GM21529 (cell line): ENCODE data around the gene BCL2L13.
A peak's percentile ranks its signal among the peaks of the same experiment; 100 is the strongest.
"Not testable (repeated sequence)": the region's sequence is repeated elsewhere in the genome, so short reads cannot be mapped to it uniquely, and the experiment has no call there.

Source experiments
- ATAC-seq: cut with Tn5 transposase; IDR thresholded peaks from one replicate; pipeline ENCODE4 v1.9.1; 2021; ENCODE audit not compliant: unreplicated experiment

Gene BCL2L13

DNA sequence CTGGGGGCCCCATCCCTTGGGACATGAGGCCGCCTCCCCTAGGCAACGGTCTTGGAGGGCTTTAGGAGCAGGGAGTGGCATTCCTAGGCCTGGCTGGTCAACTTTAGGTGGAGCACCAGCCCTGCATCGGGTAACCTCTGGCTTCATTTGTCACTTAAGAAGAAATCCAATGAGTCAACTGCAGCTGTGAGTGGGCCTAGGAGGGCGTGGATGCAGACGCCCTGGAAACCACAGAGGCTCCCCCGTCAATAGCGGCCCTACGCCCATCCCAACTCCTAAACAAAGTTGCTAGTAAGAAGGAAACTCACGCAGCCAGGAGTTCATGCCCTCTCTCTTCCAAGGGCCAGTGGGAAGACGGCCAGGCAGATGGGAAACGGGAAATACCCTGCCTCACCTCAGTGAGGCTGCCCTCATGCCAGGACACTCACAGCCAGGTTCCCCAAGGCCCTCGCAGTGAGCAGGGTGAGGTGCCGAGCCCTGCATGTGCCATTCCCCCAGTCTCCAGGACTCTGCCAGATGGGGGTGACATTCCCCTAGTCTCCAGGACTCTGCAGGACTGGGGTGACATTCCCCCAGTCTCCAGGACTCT is 114.9 kb downstream of the BCL2L13 start:
- no peak for ATAC-seq

DNA sequence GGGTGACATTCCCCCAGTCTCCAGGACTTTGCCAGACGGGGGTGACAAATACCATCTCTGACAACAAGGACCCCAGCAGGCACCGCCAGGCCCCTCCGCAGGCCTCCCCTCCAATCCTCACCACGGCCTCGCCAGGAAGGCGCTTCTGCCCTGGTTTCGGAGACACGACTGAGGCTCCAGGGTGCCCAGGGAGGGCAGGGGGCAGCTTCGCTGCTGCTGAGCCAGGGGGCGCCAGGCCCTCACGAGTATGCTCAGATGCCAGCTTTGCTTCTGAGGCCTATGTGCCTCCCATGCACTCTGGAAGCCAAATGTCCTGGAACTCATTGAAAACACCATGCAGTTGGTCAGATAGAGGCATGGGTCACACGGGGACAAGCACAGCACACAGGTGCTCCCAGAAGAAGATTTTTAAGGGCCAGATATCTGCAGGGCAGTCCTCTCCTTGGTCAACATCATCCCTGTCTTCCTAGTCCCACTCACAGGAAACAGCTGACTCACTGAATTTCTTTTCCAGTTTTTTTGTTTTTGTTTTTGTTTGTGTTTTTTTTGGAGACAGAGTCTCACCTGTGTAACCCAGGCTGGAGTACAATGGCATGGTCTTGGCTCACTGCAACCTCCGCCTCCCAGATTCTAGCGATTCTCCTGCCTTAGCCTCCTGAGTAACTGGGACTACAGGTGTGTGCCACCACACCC is 115.8 kb downstream of the BCL2L13 start:
- no peak for ATAC-seq

DNA sequence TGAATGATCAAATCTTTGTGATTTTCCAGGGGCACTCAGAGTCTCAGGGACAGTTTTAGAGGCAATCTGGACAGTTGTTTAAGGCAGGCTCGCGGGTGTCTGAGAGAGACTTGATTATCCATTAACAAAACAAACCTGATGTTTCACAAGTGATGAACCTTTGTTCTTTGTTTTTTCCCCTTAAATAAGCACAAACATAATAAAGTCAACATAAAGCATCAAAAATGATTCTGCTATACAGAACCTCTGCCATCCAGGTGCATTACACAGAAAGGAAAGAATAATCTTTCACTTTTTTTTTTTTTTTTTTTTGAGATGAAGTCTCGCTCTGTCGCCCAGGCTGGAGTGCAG is 122.6 kb downstream of the BCL2L13 start:
- ATAC-seq, result no peak

DNA sequence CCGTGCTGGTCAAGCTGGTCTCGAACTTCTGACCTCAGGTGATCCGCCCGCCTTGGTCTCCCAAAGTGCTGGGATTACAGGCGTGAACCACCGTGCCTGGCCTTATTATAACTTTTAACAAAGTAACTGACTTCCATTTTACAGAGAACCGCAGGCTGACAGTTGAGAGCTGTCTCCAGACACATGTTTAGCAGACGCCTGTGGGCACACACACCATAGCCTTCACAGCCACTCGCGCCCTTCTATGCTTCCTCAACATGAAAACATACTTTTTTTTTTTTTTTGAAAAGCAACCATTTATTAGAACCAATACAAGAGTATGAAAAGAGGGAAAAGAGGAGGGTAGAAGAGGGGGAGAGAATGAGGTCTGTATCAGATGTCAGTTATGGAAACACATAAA is 124.9 kb downstream of the BCL2L13 start:
- ATAC-seq, result not testable (repeated sequence)

DNA sequence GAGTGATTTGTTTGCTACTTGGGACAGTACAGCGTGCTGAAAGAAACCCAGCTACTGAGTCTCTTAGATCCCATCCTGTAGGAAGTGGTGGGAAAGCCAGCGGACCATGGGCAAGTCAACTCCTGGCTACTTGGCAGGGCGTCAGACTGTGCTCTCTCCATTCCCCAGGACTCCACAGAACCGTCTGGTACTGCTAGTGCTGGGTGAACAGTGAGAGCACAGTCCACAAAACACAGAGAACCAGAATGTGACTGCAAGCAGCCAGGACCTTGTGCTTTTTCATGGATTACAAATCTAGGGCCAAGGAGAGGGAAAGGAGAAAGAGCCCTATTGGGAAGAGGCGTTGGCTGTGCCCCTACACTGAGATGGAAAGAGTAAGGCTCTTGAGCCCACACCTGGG is 125.5 kb downstream of the BCL2L13 start:
- no peak for ATAC-seq

DNA sequence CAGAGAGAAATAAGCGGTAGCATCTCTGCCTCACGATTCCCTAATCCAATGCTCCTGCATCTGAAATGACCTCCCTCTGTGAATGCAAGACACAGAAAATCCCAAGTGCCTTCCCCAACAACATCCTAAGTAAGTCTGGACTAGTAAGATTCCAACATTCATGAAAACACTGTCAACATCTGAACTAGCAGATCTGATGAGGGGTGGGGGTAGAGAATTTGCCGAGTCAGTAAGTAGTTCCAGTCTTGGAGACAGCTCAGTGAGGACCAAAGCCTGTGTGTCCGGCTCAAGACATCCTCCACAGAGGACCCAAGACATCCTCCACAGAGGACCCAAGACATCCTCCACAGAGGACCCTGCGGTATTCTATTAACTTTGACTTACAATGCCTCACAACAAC is 126.3 kb downstream of the BCL2L13 start:
- ATAC-seq, result not testable (repeated sequence)

DNA sequence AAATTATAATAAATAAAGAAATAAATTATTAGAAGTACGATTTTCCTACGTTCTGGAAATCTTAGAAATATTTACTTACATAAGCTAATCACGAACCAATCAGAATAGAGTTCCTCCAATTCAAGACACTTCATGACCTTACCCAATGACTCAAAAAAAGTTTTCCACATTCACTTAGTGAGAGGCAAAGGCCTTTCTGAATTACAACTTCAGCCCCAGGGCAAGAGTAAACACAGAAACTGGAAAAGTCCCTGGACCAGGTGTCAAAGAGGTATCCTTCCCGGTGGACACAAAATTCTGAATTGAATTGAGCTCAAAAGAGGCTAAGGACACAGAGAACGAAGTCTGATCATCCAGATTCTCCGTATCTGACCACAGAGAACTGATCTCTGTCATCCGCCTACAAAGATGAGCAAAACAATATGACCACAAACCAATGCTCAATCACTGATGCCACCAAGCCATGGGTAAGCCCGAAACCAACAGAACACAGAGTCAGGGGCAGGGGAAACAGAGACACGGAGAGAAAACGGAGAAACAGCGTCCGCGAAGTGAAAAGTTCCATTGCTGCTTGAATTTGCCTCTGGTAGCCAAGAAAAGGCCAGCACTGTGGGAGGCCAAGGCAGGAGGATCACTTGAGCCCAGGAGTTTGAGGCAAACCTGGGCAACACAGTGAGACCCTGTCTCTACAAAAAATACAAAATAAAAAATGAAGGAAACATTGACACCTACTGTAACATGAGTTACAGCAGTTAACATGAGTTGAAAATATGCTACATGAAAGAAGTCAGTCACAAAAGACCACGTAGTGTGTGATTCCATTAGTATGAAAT is 128.9 kb downstream of the BCL2L13 start:
- ATAC-seq, result peak; percentile 61

DNA sequence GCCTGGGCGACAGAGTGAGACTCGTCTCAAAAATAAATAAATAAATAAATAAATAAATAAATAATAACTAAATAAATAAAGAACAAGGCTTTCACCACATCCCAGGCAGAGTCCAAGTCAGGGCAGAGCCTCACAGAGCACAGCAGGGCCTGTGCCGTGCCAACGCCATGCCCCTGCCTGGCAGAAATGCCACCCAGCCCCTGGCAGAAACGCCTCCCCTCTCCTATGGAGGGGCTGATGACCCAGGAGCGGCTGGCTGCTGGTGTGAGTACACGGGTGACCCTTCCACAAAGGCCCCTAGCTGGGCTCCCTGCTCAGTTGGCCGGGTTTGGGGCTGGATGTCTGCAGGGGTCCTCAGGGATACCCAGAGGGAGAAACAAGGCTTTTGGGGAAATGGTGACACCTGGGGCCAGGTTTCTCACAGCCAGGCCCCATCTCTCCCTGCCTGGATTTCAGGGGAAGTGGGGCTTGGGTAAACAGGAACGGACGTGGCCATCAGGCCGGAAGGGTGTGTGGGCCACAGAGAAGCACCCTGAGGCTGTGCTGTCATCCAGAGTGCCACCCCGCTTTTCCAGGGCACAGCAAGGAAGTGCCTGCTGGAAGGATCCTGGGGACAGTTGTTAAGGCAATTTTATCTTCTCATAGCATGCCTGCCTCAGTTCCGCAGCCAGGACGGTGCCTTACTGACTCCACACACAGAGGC is 130.6 kb downstream of the BCL2L13 start:
- no peak for ATAC-seq

DNA sequence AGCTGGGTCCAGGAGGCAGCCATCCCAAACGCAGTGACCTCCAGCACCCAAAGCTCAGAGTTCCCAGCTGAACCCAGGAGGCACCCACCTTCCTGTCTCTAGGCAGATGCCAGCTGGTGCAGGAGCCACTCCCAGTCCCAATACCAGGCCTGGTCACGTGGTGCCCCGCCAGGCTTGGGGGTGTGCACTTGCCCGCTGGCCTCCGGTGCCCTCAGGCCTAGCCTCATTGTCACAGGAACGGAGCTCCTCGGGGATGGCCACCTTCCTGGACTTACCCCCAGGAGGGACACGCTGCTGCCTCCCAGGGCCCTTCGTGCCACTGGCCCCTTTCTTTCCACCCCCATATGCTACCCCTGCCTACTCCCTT is 131.1 kb downstream of the BCL2L13 start:
- ATAC-seq, result no peak

DNA sequence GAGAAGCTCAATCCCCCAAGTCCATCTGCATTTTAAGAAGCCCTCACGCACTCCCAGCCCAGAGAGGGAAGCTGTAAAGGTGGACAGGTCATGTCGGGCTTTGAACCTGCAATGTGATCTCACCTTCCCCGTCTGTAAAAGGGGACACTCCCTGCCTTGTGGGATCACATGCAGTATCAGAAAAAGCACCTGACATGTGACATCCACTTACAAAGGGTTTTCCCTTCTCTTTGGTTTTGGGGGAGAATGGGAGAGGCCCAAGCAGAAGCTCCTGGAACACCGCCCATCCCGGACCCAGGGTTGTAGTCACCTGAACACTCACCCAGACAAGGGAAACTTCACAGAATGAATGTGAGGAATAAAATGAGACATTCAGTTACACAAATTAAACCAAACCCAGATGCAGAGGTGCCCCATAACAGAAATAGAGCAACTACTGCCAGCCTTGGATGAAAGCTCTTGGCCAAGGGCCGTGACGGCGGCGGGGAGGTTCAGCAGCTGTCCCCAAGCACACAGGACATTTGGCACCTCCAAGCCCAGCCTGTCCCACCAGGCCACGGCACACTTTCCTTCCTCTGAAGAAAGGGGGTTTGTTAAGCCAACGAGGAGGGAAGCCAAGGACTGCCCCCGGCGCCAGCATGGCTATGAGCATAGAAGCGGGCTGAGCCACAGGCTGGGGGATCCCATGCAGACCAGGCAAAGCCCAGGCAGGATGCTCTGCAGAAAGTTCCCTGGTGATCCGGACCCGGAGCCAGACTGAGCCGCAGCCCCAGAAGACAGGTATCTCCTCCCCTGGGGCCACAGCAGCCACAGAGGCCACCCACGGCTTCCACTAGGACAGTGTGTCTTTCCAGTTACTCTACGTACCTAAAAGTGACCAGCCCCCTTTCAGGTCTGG is 131.9 kb downstream of the BCL2L13 start:
- no peak for ATAC-seq

DNA sequence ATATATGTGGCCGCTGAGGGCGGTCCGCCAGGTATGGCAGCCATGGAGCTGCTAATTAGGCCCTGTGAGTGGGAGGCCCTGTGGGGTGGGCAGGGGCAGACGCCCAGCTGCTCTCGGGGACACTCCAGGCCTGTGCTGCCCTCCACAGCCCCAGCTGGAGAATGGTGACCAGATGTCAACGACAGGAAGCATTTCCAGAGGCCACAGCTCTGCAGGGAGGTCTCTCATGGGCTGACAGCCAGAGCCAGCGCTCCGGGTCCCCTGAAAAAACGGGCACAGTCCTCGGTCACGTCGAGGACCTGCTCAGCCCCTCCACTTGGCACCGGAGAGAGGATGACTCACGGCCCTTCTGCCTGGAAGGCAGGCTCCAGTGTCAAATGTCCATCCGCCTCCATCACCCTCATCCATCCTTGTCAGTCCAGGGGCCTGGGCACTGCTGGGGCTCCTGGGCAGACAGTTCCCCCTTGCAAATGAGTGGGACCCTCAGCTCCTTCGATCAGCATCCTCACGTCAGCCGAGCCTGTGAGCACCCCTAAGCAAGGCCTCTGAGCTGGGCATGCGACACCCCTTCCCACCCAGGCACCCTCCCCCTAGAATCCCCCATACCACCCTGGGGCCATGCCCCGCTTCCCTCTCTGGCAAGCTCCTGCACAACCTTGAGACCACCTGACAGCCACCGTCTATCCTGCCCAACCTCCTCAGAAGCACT is 133.8 kb downstream of the BCL2L13 start:
- no peak for ATAC-seq

DNA sequence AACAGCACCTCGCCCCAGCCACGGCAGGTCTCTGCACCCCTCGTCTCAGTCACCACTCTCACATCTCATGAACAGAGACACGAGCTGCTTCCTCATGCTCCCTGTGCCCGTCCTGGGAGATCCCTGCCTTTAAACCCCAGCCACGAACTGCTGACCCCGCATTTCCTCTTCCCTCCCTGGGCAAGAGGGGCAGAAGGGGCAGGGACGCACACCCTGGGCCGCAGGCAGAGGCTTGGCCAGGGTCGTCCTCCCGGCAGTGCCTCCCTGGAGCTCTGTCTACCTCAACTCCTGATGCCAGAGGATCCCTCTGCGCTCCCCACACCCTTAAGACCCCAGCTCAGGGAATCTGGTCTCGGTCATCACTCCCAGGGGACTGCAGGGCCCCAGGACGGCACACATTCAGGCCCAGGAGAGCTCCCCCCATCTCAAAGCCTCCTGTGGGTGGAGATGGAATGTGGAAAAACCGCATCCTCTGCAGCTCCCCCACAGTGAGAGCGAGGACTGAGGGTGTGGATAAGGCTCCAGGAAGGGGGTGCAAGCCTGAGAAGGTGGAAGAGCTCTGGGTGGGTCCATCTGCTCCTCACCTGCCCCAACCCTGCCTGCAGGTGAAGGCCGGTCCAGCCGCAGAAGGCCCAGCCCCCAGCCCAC is 134.5 kb downstream of the BCL2L13 start:
- no peak for ATAC-seq

DNA sequence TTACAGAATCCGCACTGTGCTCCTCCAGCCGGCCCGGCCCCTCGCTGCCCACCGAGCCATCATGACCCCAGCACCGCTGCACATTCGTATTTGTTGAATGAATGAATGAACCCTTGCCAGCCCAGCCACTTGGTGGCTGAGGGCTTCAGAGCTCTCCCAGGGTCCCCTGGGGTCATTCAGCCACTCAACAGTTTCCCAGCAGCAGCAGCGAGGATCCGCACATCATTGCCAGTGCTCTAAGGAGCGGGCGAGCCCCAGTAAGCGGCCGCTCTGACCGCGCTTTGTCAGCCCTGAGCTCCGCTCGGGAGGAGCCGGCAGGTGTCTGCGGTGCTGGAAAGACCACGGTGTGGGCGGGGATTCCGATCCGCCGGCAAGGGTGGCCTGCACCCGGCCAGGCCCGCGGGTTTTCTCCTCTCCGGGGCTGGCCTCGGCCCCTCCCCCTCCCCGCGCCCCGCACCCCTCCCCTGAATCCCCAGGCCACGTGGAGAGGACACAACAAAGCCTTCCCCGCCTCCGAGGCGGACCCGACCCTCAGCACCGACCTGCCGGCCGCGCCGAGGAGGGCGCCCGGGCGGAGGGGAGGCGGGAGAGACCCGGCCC is 135.1 kb downstream of the BCL2L13 start:
- peak; percentile 35 for ATAC-seq

DNA sequence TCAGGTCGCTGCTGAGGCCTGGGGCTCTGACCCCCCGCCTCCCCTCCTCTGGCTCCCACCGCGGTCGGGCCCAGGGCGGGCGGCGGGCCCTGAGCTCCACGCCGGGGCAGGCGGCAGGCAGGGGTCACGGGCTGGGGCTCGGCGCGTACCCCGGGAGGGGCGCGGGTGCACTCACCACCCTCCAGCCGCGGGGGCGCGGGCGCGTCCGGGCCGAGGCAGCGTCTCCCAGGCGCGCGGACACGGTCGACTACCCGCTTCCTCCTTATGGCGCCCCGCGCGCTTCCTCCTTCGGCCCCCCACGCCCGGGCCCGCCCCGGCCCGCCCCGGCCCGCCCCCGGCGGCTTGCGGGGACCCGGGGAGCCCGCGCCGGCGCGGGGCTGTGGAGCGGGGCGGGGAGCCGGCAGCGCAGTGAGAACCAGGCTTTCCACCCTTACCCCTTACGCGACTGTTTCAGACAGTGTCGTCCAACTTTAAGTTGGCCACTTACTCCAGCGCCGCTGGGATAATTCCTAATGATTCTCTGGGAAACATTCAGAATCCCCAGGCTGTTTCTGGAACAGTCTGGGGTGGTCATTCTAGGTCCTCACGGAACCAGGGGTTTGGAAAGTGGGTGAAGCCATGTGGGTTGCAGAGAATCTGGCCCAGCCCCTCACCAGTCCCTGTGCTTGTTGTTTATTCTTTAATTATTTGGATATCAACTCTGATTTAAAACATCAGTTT is 135.8 kb downstream of the BCL2L13 start, which contains the start of gene BID:
Gene BID, minus strand, starts transcription at position 264 of the 720 bp plus-strand sequence. CDS start 24,353 bp downstream, outside the sequence.
- ATAC-seq, result peak; percentile 21

DNA sequence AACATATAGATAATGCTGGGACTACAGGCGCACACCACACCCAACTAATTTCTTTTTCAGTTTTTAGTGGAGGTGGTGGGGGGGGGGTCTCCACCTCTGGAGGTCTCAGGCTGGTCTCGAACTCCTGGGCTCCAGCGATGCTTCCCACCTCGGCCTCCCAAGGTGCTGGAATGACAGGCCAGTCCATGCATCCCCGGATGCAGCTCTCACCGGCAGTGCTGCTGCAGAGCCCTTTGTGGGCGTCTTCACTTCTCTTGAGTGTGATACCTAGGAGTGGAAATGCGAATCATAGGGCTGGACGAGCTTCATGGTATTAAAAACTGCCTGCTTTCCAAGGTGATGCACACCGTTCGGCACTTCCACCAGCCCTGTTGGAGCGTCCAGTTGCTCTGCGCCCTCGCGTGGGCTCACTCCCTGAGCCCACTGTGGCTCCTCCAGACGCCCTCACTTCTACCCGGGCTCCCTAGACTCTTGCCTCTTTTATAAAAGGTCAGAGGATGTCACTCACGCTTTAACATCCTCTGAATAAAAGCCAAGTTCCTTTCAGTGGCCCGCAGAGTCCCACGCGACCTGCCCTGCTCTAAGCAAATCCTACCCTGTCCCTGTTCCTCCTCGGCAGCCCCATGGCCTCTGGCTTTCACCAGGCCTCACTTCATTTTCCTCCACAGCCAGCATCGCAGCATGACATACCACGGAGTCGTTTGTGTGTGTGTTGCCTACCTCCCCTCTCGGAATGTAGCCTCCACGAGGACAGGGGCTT is 136.5 kb downstream of the BCL2L13 start:
- ATAC-seq, result no peak

DNA sequence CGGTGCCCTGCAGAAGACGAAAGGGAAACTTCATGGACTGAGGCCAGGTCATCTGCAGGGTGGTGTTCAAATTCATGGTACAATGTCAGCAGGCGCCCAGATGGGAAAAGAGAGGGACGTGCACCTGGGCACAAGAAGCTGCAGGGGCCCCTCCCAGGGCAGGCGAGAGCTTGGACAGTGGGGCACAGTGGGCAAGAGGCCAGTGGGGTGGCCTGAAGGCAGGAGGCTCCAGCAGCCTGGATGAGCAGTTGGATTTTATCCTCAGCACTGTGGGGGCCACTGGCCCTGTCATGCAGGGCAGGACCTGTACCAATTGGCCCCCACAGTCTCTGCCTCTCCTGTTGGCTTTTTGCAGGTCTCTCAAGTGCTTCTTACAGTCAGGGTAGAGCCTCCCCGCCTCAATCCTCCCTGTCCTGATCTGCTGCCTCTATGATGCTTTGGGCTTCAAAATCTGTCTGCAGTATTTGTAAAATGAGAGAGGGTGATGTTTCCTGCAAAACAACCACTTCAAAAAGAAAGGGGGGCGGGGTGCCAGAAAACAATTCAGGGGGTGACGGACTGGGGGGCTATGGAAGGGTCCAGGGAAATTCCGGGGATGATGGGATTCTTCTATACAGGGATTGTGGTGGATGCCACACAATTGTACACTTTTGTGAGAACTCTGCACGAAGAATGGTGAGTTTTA is 137.4 kb downstream of the BCL2L13 start:
- no peak for ATAC-seq
